Measurements from ENCODE around the gene IL22RA1.

DNA sequence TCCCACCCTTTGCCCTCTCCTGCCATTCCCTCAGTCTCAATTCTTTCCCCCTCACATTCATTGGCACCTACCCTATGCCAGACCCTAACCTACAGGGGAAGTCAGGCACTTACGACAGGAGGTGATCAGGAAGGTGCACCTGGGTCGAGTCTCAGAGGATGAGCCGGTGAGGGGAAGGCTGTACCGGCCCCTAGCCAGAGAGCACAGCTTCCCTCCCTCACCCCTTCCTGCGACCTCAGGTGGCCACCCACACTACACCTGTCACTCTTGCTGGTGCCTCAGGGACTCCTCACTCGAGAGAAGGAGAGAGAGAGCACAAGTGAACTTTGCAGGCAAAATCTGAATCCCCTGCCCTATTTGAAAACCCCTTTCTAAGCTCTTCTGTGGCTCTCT, 29.3 kb downstream of the IL22RA1 start:
- TF ChIP-seq PPARA (CRISPR knock-in tag; IDR thresholded peaks at IDR 0.05; ENCODE audit: borderline replicate concordance) (no peak), CSDC2 (CRISPR knock-in tag; IDR thresholded peaks at IDR 0.05) (no peak), ISL1 (CRISPR knock-in tag; IDR thresholded peaks at IDR 0.05) (no peak), ESRRG (CRISPR knock-in tag; IDR thresholded peaks at IDR 0.05) (no peak), PATZ1 (CRISPR knock-in tag; IDR thresholded peaks at IDR 0.05; ENCODE audit: borderline replicate concordance) (no peak), BACH2 (CRISPR knock-in tag; IDR thresholded peaks at IDR 0.05; ENCODE audit: borderline replicate concordance) (no peak), ZFP30 (CRISPR knock-in tag; IDR thresholded peaks at IDR 0.05) (no peak), ZFP3 (CRISPR knock-in tag; IDR thresholded peaks at IDR 0.05) (no peak), ZNF8 (CRISPR knock-in tag; IDR thresholded peaks at IDR 0.05) (no peak), ZC3H10 (CRISPR knock-in tag; IDR thresholded peaks at IDR 0.05) (no peak), TOX (CRISPR knock-in tag; IDR thresholded peaks at IDR 0.05; ENCODE audit: borderline replicate concordance) (no peak), RARB (CRISPR knock-in tag; IDR thresholded peaks at IDR 0.05) (no peak), POU6F1 (CRISPR knock-in tag; IDR thresholded peaks at IDR 0.05; ENCODE audit: borderline replicate concordance, low read depth) (no peak)

All from SK-N-SH treated with all-trans-retinoic acid at 6 μM for 48 hours (cell line).